ENCODE results near the gene PDGFB. TPM values are rescaled to one million over a fixed set of nuclear protein-coding genes. Genes with fewer than 3 reads are reported as not detected.

Gene PDGFB
- total RNA-seq, 1 donor from 2014 or later = 79.6 TPM

GRCh38 chr22:39277142-39277607, 32.4 kb upstream of the PDGFB start:
- no peak for TF ChIP-seq CTCF (conservative IDR thresholded peaks at IDR 0.05; ENCODE audit: low read depth, low read length)
- no peak overlapping the region for H3K4me3 ChIP-seq (ENCODE audit: low read depth, low read length)
- DNase-seq (ENCODE audit: low read depth) = no peak

GRCh38 chr22:39276440-39277141, 31.8 kb upstream of the PDGFB start:
- TF ChIP-seq CTCF (conservative IDR thresholded peaks at IDR 0.05; ENCODE audit: low read depth, low read length) = no peak
- no peak for DNase-seq (ENCODE audit: low read depth)
- no peak overlapping the region for H3K4me3 ChIP-seq (ENCODE audit: low read depth, low read length)

GRCh38 chr22:39275814-39276439, 31.1 kb upstream of the PDGFB start:
- TF ChIP-seq CTCF (conservative IDR thresholded peaks at IDR 0.05; ENCODE audit: low read depth, low read length) = no peak
- DNase-seq (ENCODE audit: low read depth) = no peak
- H3K4me3 ChIP-seq (ENCODE audit: low read depth, low read length) = no peak overlapping the region

- no peak overlapping the region for H3K4me3 ChIP-seq (ENCODE audit: low read depth, low read length)
- TF ChIP-seq CTCF (conservative IDR thresholded peaks at IDR 0.05; ENCODE audit: low read depth, low read length) = no peak
- DNase-seq (ENCODE audit: low read depth) = no peak
Measured at GRCh38 chr22:39273950-39274887, 29.4 kb upstream of the PDGFB start.

- H3K4me3 ChIP-seq (ENCODE audit: low read depth, low read length) = no peak overlapping the region
- TF ChIP-seq CTCF (conservative IDR thresholded peaks at IDR 0.05; ENCODE audit: low read depth, low read length) = no peak
- no peak for DNase-seq (ENCODE audit: low read depth)
Measured at GRCh38 chr22:39270792-39271191, 26.0 kb upstream of the PDGFB start.

- DNase-seq (ENCODE audit: low read depth) = no peak
- no peak overlapping the region for H3K4me3 ChIP-seq (ENCODE audit: low read depth, low read length)
- TF ChIP-seq CTCF (conservative IDR thresholded peaks at IDR 0.05; ENCODE audit: low read depth, low read length) = no peak
Measured at GRCh38 chr22:39270280-39270679, 25.5 kb upstream of the PDGFB start.
